IMR-90 (cell line): ENCODE data around the gene HOXA10. TPM values are rescaled to one million over a fixed set of nuclear protein-coding genes. Genes with fewer than 3 reads are reported as not detected.

Experiments
- ATAC-seq: fragments of 200-7000 bp; cut with Tn5 transposase; 2 replicates; pipeline ENCODE4 v1.9.1; 2020; ENCODE audit warnings: low read depth, mild to moderate bottlenecking, moderate library complexity
- BruUV-seq: library from RNA; stranded (reverse); fragments of 400-500 nt; replicated peaks from 2 replicates; lab custom pipeline; 2021; lab: Mats Ljungman, UMichigan
- CTCF ChIA-PET: fragments of 300-600 bp; formaldehyde crosslinking; extraction: SDS; loops from one replicate; lab custom pipeline; 2021; ENCODE audit warnings: antibody characterized with exemption; lab: Yijun Ruan, JAX
- POLR2A ChIA-PET: fragments of 300-600 bp; sonication (Branson Sonifier 250); formaldehyde crosslinking; loops from one replicate; lab custom pipeline; 2022; ENCODE audit warnings: antibody characterized with exemption; ENCODE audit not compliant: unreplicated experiment; lab: Charles Lee
- DNase-seq: peaks from one replicate; pipeline ENCODE4 v3.0.0; 2013
- H2AFZ ChIP-seq: replicated peaks from 2 replicates; pipeline ENCODE3; 2013; ENCODE audit warnings: low read length, mild to moderate bottlenecking; ENCODE audit not compliant: poor library complexity
- H2AK5ac ChIP-seq: 2 replicates; pipeline ENCODE4 v1.6.1; 2013; ENCODE audit warnings: low read depth, low read length, inconsistent platforms
- H2AK9ac ChIP-seq: replicated peaks from 2 replicates; pipeline ENCODE3; 2013; ENCODE audit warnings: mild to moderate bottlenecking, low read depth, low read length, moderate library complexity; ENCODE audit not compliant: poor library complexity
- H2BK120ac ChIP-seq: 2 replicates; pipeline ENCODE4 v1.6.1; 2013; ENCODE audit warnings: low read depth, low read length, inconsistent platforms
- H2BK15ac ChIP-seq: 3 replicates; pipeline ENCODE4 v1.6.1; 2013; ENCODE audit warnings: low read depth, low read length, inconsistent platforms
- H2BK20ac ChIP-seq: 2 replicates; pipeline ENCODE4 v1.6.1; 2013; ENCODE audit warnings: low read depth, mild to moderate bottlenecking, inconsistent platforms, low read length, moderate library complexity
- H2BK5ac ChIP-seq: 2 replicates; pipeline ENCODE4 v1.6.1; 2013; ENCODE audit warnings: mild to moderate bottlenecking, low read depth, low read length, inconsistent platforms; ENCODE audit not compliant: poor library complexity, severe bottlenecking
- H3K14ac ChIP-seq: replicated peaks from 2 replicates; pipeline ENCODE4 v1.6.1; 2013; ENCODE audit warnings: low read depth, low read length, inconsistent platforms
- H3K18ac ChIP-seq: 2 replicates; pipeline ENCODE4 v1.6.1; 2013; ENCODE audit warnings: low read depth, low read length, control low read depth
- H3K23ac ChIP-seq: 2 replicates; pipeline ENCODE4 v1.6.1; 2013; ENCODE audit warnings: low read depth, low read length, inconsistent platforms
- H3K27ac ChIP-seq: 2 replicates; pipeline ENCODE4 v1.5.1; 2013; ENCODE audit warnings: mild to moderate bottlenecking, control low read depth, low read length; ENCODE audit not compliant: insufficient read depth
- H3K27me3 ChIP-seq: 2 replicates; pipeline ENCODE4 v1.6.1; 2013; ENCODE audit warnings: low read length; ENCODE audit not compliant: control insufficient read depth, insufficient read depth
- H3K36me3 ChIP-seq: 2 replicates; pipeline ENCODE4 v1.6.1; 2013; ENCODE audit warnings: low read length, mixed read lengths; ENCODE audit not compliant: control insufficient read depth, insufficient read depth
- H3K4ac ChIP-seq: 2 replicates; pipeline ENCODE4 v1.6.1; 2013; ENCODE audit warnings: low read depth, low read length, inconsistent platforms
- H3K4me1 ChIP-seq: 2 replicates; pipeline ENCODE4 v1.6.1; 2013; ENCODE audit warnings: low read length, mixed read lengths; ENCODE audit not compliant: control insufficient read depth, insufficient read depth
- H3K4me2 ChIP-seq: 2 replicates; pipeline ENCODE4 v1.6.1; 2013; ENCODE audit warnings: low read depth, mild to moderate bottlenecking, control low read depth, low read length, moderate library complexity
- H3K4me3 ChIP-seq: 2 replicates; pipeline ENCODE4 v1.5.1; 2013; ENCODE audit warnings: low read depth, mild to moderate bottlenecking, control low read depth, low read length, moderate library complexity; ENCODE audit not compliant: insufficient read depth
- H3K56ac ChIP-seq: 2 replicates; pipeline ENCODE4 v1.6.1; 2013; ENCODE audit warnings: low read length, inconsistent platforms; ENCODE audit not compliant: insufficient read depth; ENCODE audit errors: extremely low read depth
- H3K79me1 ChIP-seq, 2 experiments: 2 replicates each; pipeline ENCODE4 v1.6.1; 2013; ENCODE audit warnings: low read length in 2 of 2, inconsistent platforms in 1 of 2, low read depth in 1 of 2
- H3K9ac ChIP-seq: 2 replicates; pipeline ENCODE4 v1.6.1; 2013; ENCODE audit warnings: low read depth, low read length, control low read depth
- H3K9me1 ChIP-seq: 2 replicates; pipeline ENCODE4 v1.6.1; 2013; ENCODE audit warnings: low read length, inconsistent platforms; ENCODE audit not compliant: insufficient read depth
- H3K9me3 ChIP-seq: 2 replicates; pipeline ENCODE4 v1.6.1; 2013; ENCODE audit warnings: low read length; ENCODE audit not compliant: control insufficient read depth, insufficient read depth
- H4K20me1 ChIP-seq: 2 replicates; pipeline ENCODE4 v1.6.1; 2013; ENCODE audit warnings: low read length, inconsistent platforms; ENCODE audit not compliant: insufficient read depth
- H4K5ac ChIP-seq: 2 replicates; pipeline ENCODE4 v1.6.1; 2013; ENCODE audit warnings: mild to moderate bottlenecking, low read depth, low read length, control low read depth
- H4K8ac ChIP-seq, 2 experiments: 2 replicates each; pipeline ENCODE4 v1.6.1; 2013; ENCODE audit warnings: low read depth in 2 of 2, low read length in 2 of 2, control low read depth in 1 of 2, inconsistent platforms in 1 of 2
- H4K91ac ChIP-seq: 2 replicates; pipeline ENCODE4 v1.6.1; 2013; ENCODE audit warnings: low read depth, low read length, inconsistent platforms; ENCODE audit not compliant: insufficient read depth
- BHLHE40 ChIP-seq: fragments of 150-350 bp; IDR thresholded peaks from 2 replicates; pipeline ENCODE4 v1.6.1; 2016; ENCODE audit warnings: mild to moderate bottlenecking, low read depth, low read length
- CEBPB ChIP-seq: IDR thresholded peaks from 2 replicates; pipeline ENCODE4 v1.6.1; 2012; ENCODE audit warnings: low read depth, low read length, improper control_type of control experiment
- CHD1 ChIP-seq: IDR thresholded peaks from 2 replicates; pipeline ENCODE4 v1.6.1; 2012; ENCODE audit warnings: low read depth, low read length, improper control_type of control experiment
- FOS ChIP-seq: fragments of 150-350 bp; IDR thresholded peaks from 2 replicates; pipeline ENCODE4 v1.6.1; 2016; ENCODE audit warnings: low read depth, low read length
- MAZ ChIP-seq: IDR thresholded peaks from 2 replicates; pipeline ENCODE4 v1.6.1; 2012; ENCODE audit warnings: low read depth, mild to moderate bottlenecking, low read length, improper control_type of control experiment, moderate library complexity, borderline replicate concordance
- MXI1 ChIP-seq: IDR thresholded peaks from 2 replicates; pipeline ENCODE4 v1.6.1; 2012; ENCODE audit warnings: low read depth, mild to moderate bottlenecking, low read length, moderate library complexity, borderline replicate concordance
- NFE2L2 ChIP-seq: fragments of 150-350 bp; IDR thresholded peaks from 2 replicates; pipeline ENCODE4 v1.6.1; 2016; ENCODE audit warnings: low read depth, mild to moderate bottlenecking, low read length
- POLR2A ChIP-seq: IDR thresholded peaks from 2 replicates; pipeline ENCODE4 v1.6.1; 2012; ENCODE audit warnings: mild to moderate bottlenecking, low read depth, low read length
- RAD21 ChIP-seq: IDR thresholded peaks from 2 replicates; pipeline ENCODE4 v1.6.1; 2012; ENCODE audit warnings: low read length, improper control_type of control experiment
- RFX5 ChIP-seq: IDR thresholded peaks from 2 replicates; pipeline ENCODE4 v1.8.0; 2012; ENCODE audit warnings: low read depth, mild to moderate bottlenecking, low read length, moderate library complexity
- WGBS, 2 experiments: methylation state at CpG; one replicate each; pipeline versions ENCODE4 v1.1.5 to v1.1.7; 2013; ENCODE audit warnings: missing lambda C conversion rate in 2 of 2; ENCODE audit not compliant: insufficient read length in 1 of 2; ENCODE audit errors: extremely low coverage in 2 of 2; 5-methylcytosine and 5-hydroxymethylcytosine counted together
- dilution Hi-C: fragments of 300-500 bp; cut with HindIII; formaldehyde crosslinking; loops from one replicate; pipeline ENCODE4 v1.14.3; 2018; ENCODE audit warnings: low sequenced_read_pairs; ENCODE audit not compliant: unreplicated experiment
- in situ Hi-C: fragments of 300-500 bp; cut with MboI; formaldehyde crosslinking; loops from 3 replicates; pipeline ENCODE4 v1.14.3; 2019; ENCODE audit warnings: low sequenced_read_pairs, inconsistent platforms, mixed read lengths
- intact Hi-C: fragments of 100-400 bp; cut with micrococcal nuclease; formaldehyde crosslinking; loops from 2 replicates; pipeline ENCODE4 v1.10.0; 2022
- polyA plus RNA-seq, 3 experiments: library from polyadenylated mRNA; depleted of rRNA; stranded (reverse); fragments of >200 nt; gene quantifications; 2 replicates each; pipeline ENCODE4 v1.2.3, GENCODE V29; 2012; ENCODE audit warnings: low replicate concordance in 1 of 3
- total RNA-seq: library from RNA; depleted of rRNA; stranded (reverse); fragments of >200 nt; gene quantifications from 2 replicates; pipeline ENCODE4 v1.2.3, GENCODE V29; 2012
- TF ChIP-seq, protein P1 (sequence below): fragments of 150-350 bp; IDR thresholded peaks from 2 replicates; pipeline ENCODE4 v1.6.1; 2017; ENCODE audit warnings: mild to moderate bottlenecking, antibody characterized with exemption, low read length, low read depth
- TF ChIP-seq, protein P2 (sequence below): fragments of 150-350 bp; IDR thresholded peaks from 2 replicates; pipeline ENCODE4 v1.6.1; 2016; ENCODE audit warnings: low read depth, mild to moderate bottlenecking, low read length, moderate library complexity, borderline replicate concordance

HOXA10 gene
- total and polyA plus RNA-seq, 2 of the 4 experiments (the other 2 are of a cell fraction), result 0.10 to 0.18 TPM

DNA sequence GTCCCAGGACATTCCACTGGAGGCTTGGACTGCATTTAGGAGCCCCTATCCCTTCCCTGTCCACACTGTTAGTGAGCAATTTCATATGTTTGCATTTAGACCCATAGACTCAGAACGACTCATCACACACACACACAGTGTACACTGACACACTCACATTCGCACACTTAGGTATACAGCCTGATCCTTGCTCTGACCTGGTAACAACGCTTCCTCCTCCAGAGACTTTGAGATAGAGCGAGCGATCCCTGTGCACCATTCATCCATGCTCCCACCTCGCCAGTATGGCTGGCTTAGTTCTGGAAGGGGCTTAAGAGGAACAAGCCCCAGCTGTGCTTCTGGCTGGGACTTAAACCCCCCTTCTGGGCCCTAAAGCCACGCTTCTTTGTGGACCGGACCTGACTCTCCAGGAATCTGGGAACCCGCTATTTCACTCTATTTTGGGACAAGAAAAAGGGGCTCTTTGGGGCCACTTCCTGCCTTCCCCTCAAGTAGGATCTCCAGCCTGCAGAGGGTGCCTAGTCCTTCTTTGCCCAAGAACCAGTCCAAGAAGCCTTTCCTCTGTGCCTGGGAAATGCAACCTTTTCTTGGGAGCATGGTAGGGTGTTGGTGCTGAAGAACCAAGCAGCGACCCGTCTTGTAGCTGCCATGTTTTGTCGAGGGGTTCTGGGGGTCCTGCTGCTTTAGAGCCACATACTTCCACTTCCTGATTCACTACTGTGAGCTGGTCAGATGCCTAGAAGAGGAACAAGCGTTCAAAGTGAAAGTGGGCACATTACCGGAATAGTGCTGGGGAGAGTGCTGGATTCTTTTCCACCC, 26.9 kb upstream of the HOXA10 start (continued):
- no peak for TF ChIP-seq MAZ

DNA sequence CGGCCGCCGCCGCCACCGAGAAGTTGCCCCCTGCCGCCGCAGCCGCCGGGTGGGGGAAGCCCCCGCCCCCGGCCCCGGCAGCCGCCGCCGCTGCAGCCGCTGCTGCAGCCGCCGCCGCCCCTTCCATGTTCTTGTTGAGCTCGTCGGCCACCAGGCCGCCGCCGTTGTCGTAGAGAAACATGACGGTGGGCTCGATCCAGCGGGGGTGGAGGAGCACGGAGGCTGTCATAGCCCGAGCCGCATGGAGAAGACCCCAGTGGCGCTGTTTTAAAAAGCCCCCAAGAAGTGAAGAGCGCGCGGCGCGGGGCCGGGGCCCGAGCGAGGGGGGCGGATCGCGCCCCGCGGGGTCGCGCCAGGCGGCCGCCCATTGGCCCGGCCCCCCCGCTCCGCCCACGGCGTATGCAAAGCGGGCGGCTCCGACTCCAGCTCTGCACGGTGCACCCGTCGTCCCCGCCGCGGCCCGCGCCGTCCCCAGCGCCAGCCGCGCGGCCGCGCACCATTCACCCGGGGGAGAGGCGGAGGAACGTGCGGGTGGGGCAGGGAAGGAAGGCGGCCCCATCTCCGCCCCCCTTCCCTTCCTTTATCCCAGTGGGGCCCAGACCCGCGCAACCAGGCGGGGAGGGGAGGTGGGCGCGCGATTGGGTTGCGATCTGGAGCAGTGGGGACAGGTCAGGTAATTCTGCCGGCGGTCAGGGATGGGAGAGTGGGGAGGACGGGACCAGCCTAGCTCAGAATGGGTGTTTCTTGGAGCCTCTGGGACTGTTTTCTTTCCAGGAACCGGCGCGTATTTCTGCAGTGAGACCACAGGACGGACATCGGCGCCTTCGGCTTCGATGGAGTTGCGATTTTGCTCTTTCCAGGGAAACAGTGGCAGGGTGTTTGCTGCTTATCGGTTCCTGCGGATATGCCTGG, 26.0 kb upstream of the HOXA10 start, which contains the start of gene HOXA13:
TSS of gene HOXA13 (minus strand) at position 243 of the 912 bp plus-strand sequence. CDS start at position 229, 14 bp downstream.
- Histone ChIP-seq H2BK120ac (no peak within 1 kb of the TSS), H3K18ac (no peak within 1 kb of the TSS), H3K56ac (no peak within 1 kb of the TSS), H2BK5ac (no peak within 1 kb of the TSS), H2BK20ac (no peak within 1 kb of the TSS), H3K4me3 (no peak within 1 kb of the TSS), H3K9me1 (peaks cover 5% of the 10 kb centered on the region; the same call in 1 of the 2 replicates), H3K14ac (no peak within 1 kb of the TSS), H3K4me2 (peak within 1 kb of the TSS; percentile 45; the same call in 1 of the 2 replicates), H2AK5ac (no peak within 1 kb of the TSS), H4K20me1 (peaks cover 17% of the 10 kb centered on the region), H3K9ac (no peak within 1 kb of the TSS), H4K8ac (no peak within 1 kb of the TSS), H3K27me3 (peaks cover 86% of the 10 kb centered on the region), H2AFZ (peak within 1 kb of the TSS; percentile 65), H3K79me1 (no peaks in the 10 kb centered on the region), H2AK9ac (no peak within 1 kb of the TSS), H3K4me1 (peaks cover 2% of the 10 kb centered on the region; the same call in 1 of the 2 replicates), H3K36me3 (no peaks in the 10 kb centered on the region), H3K9me3 (peaks cover 5% of the 10 kb centered on the region; the same call in 1 of the 2 replicates), H2BK15ac (no peak within 1 kb of the TSS), H3K23ac (peak within 1 kb of the TSS; percentile 89), H3K27ac (no peak within 1 kb of the TSS), H4K5ac (no peak within 1 kb of the TSS), H3K4ac (no peak within 1 kb of the TSS), H4K91ac (no peak within 1 kb of the TSS)
- intact Hi-C loops (loop anchor here (5.0 to 10.0 kb wide), 7 partner anchors 462 to 1905 kb away; partner anchors contain the start of genes HIBADH and TAX1BP1), dilution Hi-C loops (no loop called here), in situ Hi-C loops (loop anchor here (5.0 to 10.0 kb wide), 4 partner anchors 382 to 875 kb away; no protein-coding TSS in a partner anchor)
- ATAC-seq (peak; percentile 10; the same call in 1 of the 2 replicates), DNase-seq (no peak)
- BruUV-seq, result no TSS peak
- POLR2A ChIA-PET, result no interaction called here
- CTCF ChIA-PET, result no interaction called here
- 1% methylated on average over 23 of the region's 99 CpGs; no CpG with 5 or more reads in 1 of the 2 experiments for WGBS, 2 experiments
- TF ChIP-seq MAZ, result no peak
- TF ChIP-seq MXI1, result no peak
- TF ChIP-seq FOS, result no peak
- TF ChIP-seq POLR2A, result no peak
- no peak for TF ChIP-seq BHLHE40
- TF ChIP-seq CHD1, result no peak
- TF ChIP-seq, protein P1, sequence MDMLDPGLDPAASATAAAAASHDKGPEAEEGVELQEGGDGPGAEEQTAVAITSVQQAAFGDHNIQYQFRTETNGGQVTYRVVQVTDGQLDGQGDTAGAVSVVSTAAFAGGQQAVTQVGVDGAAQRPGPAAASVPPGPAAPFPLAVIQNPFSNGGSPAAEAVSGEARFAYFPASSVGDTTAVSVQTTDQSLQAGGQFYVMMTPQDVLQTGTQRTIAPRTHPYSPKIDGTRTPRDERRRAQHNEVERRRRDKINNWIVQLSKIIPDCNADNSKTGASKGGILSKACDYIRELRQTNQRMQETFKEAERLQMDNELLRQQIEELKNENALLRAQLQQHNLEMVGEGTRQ, result no peak
- no peak for TF ChIP-seq NFE2L2
- no peak for TF ChIP-seq CEBPB
- TF ChIP-seq, protein P2, sequence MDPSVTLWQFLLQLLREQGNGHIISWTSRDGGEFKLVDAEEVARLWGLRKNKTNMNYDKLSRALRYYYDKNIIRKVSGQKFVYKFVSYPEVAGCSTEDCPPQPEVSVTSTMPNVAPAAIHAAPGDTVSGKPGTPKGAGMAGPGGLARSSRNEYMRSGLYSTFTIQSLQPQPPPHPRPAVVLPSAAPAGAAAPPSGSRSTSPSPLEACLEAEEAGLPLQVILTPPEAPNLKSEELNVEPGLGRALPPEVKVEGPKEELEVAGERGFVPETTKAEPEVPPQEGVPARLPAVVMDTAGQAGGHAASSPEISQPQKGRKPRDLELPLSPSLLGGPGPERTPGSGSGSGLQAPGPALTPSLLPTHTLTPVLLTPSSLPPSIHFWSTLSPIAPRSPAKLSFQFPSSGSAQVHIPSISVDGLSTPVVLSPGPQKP, result no peak
- no peak for TF ChIP-seq RAD21
- TF ChIP-seq RFX5, result no peak
